Body of pancreas (tissue), 4 donors: Measurements from ENCODE around the gene MYBBP1A. TPM values are rescaled to one million over a fixed set of nuclear protein-coding genes. Genes with fewer than 3 reads are reported as not detected.

Experiments used
- ATAC-seq: fragments of 150-250 bp; one replicate; pipeline ENCODE4 v1.9.1; 2016
- DNase-seq, 4 donors: peaks; one replicate each; pipeline ENCODE4 v3.0.0-alpha.2; 2019
- H3K27ac ChIP-seq, 4 donors: fragments of 200-600 bp; sonication (generic); 1 replicate in 3 of 4; 2 replicates in 1 of 4; pipeline versions ENCODE4 v1.5.1 to v1.6.1; 2016 to 2019; ENCODE audit warnings: mild to moderate bottlenecking in 1 of 4, mixed read lengths in 1 of 4, moderate library complexity in 1 of 4
- H3K27me3 ChIP-seq, 2 donors: fragments of 200-600 bp; sonication (generic); one replicate each; pipeline ENCODE4 v1.6.0; 2016; ENCODE audit warnings: mild to moderate bottlenecking in 1 of 2
- H3K36me3 ChIP-seq, 2 donors: fragments of 200-600 bp; sonication (generic); replicated peaks in 1 of 2; 2 replicates each; pipeline ENCODE4 v1.5.1; 2016; ENCODE audit warnings: low read depth in 2 of 2; ENCODE audit not compliant: insufficient read depth in 1 of 2
- H3K4me1 ChIP-seq: fragments of 200-600 bp; sonication (generic); one replicate; pipeline ENCODE4 v1.6.0; 2016
- H3K4me3 ChIP-seq, 2 donors: fragments of 200-600 bp; sonication (generic); 1 replicate in 1 of 2; 2 replicates in 1 of 2; pipeline ENCODE4 v1.5.1; 2016 to 2019
- H3K9me3 ChIP-seq, 3 donors: fragments of 200-600 bp; sonication (generic); 1 replicate in 2 of 3; 2 replicates in 1 of 3; pipeline ENCODE4 v1.5.1; 2016
- CTCF ChIP-seq, 7 experiments: fragments of 450-650 bp in 4 of 7; fragments of 200-600 bp in 3 of 7; sonication (generic) in 3 of 7; IDR thresholded peaks; one replicate each; pipeline ENCODE4 v1.5.1; 2016 to 2019; ENCODE audit warnings: antibody characterized with exemption in 7 of 7
- POLR2A ChIP-seq, 3 donors: fragments of 450-650 bp; IDR thresholded peaks; one replicate each; pipeline ENCODE4 v1.6.1; 2016; ENCODE audit warnings: antibody characterized with exemption in 3 of 3, mild to moderate bottlenecking in 2 of 3
- WGBS, 2 donors: methylation state at CpG; one replicate each; pipeline ENCODE4 v1.1.5; 2017; 5-methylcytosine and 5-hydroxymethylcytosine counted together
- intact Hi-C: fragments of 100-400 bp; cut with DNase I; formaldehyde crosslinking; loops from one replicate; pipeline ENCODE4 v1.15.1; 2023
- total RNA-seq, 2 donors: library from RNA; depleted of rRNA; stranded (reverse); fragments of >200 nt; gene quantifications; one replicate each; pipeline ENCODE4 v1.1.0, GENCODE V29; 2016

Gene MYBBP1A
- total RNA-seq, 2 donors from 2014 or later = 37.9 to 105 TPM

- Histone ChIP-seq H3K4me3 (no peak overlapping the region), H3K27me3 (no peaks in the 10 kb centered on the region), H3K4me1 (no peaks in the 10 kb centered on the region), H3K9me3 (no peaks in the 10 kb centered on the region), H3K27ac (peak overlapping the region in 2 of 4 donors; percentile 44 to 45), H3K36me3 (no peaks in the 10 kb centered on the region)
- intact Hi-C loops = no loop called here
- 72 to 77% methylated on average over 17 to 30 of the region's 30 CpGs for WGBS, 2 donors
- ATAC-seq = peak; percentile 15
- TF ChIP-seq CTCF (IDR thresholded peaks at IDR 0.05) = no peak
- no peak for TF ChIP-seq POLR2A (IDR thresholded peaks at IDR 0.05)
- peak in 1 of 4 donors; percentile 20 for DNase-seq
Measured at GRCh38 chr17:4530799-4531730, 24.1 kb downstream of the MYBBP1A start.

GRCh38 chr17:4529533-4530152 is 25.5 kb downstream of the MYBBP1A start:
- H3K9me3 ChIP-seq = no peaks in the 10 kb centered on the region
- peak overlapping the region in 1 of 4 donors; percentile 17 for H3K27ac ChIP-seq
- intact Hi-C loops = no loop called here
- no peaks in the 10 kb centered on the region for H3K27me3 ChIP-seq
- no peaks in the 10 kb centered on the region for H3K36me3 ChIP-seq
- no peak overlapping the region for H3K4me3 ChIP-seq
- ATAC-seq (no peak), DNase-seq (no peak)
- 79 to 89% methylated on average over 12 to 13 of the region's 13 CpGs for WGBS, 2 donors
- TF ChIP-seq CTCF (IDR thresholded peaks at IDR 0.05) (no peak), POLR2A (IDR thresholded peaks at IDR 0.05) (no peak)
- no peaks in the 10 kb centered on the region for H3K4me1 ChIP-seq

- no peaks in the 10 kb centered on the region for H3K9me3 ChIP-seq
- intact Hi-C loops = no loop called here
- no peak overlapping the region for H3K27ac ChIP-seq
- no peak overlapping the region for H3K4me3 ChIP-seq
- no peak for TF ChIP-seq CTCF (IDR thresholded peaks at IDR 0.05)
- no peak for TF ChIP-seq POLR2A (IDR thresholded peaks at IDR 0.05)
- H3K4me1 ChIP-seq = peaks cover under 1% of the 10 kb centered on the region
- H3K36me3 ChIP-seq = no peaks in the 10 kb centered on the region
- WGBS, 2 donors = 78 to 79% methylated on average over 12 of the region's 12 CpGs
- ATAC-seq = no peak
- H3K27me3 ChIP-seq = no peaks in the 10 kb centered on the region
- DNase-seq = no peak
Measured at GRCh38 chr17:4527566-4528125, 27.5 kb downstream of the MYBBP1A start.

GRCh38 chr17:4527134-4527533 is 28.1 kb downstream of the MYBBP1A start:
- no peaks in the 10 kb centered on the region for H3K36me3 ChIP-seq

More at GRCh38 chr17:4527134-4527533, 28.1 kb downstream of the MYBBP1A start:
- Histone ChIP-seq H3K4me3 (no peak overlapping the region), H3K27ac (no peak overlapping the region), H3K27me3 (no peaks in the 10 kb centered on the region), H3K4me1 (peaks cover 6% of the 10 kb centered on the region), H3K9me3 (no peaks in the 10 kb centered on the region)
- 72 to 73% methylated on average over 1 of the region's 1 CpG for WGBS, 2 donors
- intact Hi-C loops = no loop called here
- DNase-seq (no peak), ATAC-seq (no peak)
- TF ChIP-seq CTCF (IDR thresholded peaks at IDR 0.05) (no peak), POLR2A (IDR thresholded peaks at IDR 0.05) (no peak)
